ENCODE data around the gene ZNRF1.
"Not testable (repeated sequence)": the region's sequence is repeated elsewhere in the genome, so short reads cannot be mapped to it uniquely, and the experiment has no call there.

The ZNRF1 gene

GRCh38 chr16:74998481-74999218 is at the start of gene ZNRF1:
TSS of gene ZNRF1 (plus strand) at chr16:74999024. CDS start at chr16:74999672, 648 bp downstream.
- peak; percentile 92 for DNase-seq

- DNase-seq = no peak
Observed at GRCh38 chr16:74949309-74949708, 49.5 kb upstream of the ZNRF1 start.

GRCh38 chr16:74950511-74950910 is 48.3 kb upstream of the ZNRF1 start:
- DNase-seq = no peak

GRCh38 chr16:74951206-74951605 is 47.6 kb upstream of the ZNRF1 start:
- no peak for DNase-seq

- DNase-seq = no peak
Observed at GRCh38 chr16:74951681-74952080, 47.1 kb upstream of the ZNRF1 start.

DNA sequence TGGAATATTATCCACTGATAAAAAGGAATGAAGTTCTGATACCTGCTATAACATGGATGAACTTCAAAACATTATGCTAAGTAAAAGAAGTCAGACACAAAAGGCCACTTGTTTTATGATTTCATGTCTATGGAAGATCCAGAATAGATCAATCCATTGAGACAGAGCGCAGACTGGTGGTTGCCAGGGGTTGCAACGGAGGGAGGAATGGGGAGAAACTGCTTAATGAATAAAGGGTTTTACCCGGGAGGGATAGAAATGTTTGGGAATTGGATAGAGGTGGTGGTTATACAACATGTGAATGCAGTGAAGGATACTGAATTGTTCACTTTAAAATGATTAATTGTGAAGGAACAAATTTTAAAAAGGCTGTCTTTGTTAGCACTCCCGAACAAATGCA is 44.1 kb upstream of the ZNRF1 start:
- no peak for DNase-seq

DNA sequence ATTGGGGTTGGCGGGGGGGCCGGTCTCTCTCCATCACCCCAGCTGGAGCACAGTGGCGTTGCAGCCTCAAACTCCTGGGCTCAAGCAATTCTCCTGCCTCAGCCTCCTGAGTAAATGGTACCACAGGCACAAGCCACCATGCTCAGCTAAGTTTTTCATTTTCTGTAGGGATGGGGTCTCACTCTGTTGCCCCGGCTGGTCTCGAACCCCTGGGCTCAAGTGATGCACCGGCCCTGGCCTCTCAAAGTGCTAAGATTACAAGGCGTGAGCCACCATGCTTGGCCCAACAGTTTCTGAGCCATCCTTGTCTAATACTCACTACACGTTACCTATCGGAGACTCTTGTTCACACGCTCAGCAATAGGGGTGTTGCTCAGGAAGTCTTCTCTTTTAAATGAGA is 25.5 kb upstream of the ZNRF1 start:
- no peak for DNase-seq

- DNase-seq = no peak
Observed at GRCh38 chr16:74975591-74975990, 23.2 kb upstream of the ZNRF1 start.

DNA sequence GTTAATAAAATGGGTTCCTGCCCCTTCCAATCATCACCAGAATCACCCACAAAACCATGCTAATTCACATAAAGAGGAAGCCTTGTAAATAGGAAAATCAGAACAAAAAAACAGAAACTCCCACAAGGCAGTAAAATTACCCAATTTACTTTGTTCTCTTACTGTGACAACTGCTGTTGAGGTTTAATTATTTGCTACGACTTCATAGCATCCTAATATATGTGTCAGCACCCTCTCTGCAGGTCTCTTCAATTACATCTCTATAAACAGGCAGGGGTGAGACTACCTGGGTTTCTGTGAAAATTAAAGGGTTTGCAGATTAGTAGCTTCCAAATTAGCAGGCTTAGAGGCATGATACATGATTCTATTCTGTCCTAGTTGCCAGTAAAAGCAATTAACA is 16.6 kb upstream of the ZNRF1 start:
- DNase-seq = no peak

- DNase-seq = no peak
Observed at GRCh38 chr16:74984194-74984528, 14.7 kb upstream of the ZNRF1 start.

- peak; percentile 100 for DNase-seq
Observed at GRCh38 chr16:74984529-74985296, 14.1 kb upstream of the ZNRF1 start, which contains the start of gene WDR59. TSS of gene WDR59 (minus strand) at chr16:74985123. CDS start at chr16:74985017, 106 bp downstream.

GRCh38 chr16:74987027-74987681 is 11.7 kb upstream of the ZNRF1 start:
- DNase-seq = no peak

DNA sequence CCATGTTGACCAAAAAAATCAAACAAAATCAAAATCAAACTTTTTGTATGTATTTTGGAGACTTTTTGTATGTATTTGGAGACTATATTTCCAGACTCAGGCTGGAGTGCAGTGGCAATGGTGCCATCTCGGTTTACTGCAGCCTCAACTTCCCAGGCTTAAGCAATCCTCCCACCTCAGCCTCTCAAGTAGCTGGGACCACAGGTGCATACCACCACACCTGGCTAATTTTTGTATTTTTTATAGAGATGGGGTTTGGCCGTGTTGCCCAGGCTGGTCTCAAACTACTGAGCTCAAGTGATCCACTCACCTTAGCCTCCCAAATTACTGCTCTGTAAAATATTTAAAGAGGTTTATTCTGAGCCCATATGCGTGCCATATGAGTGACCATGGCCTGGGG is 9.0 kb upstream of the ZNRF1 start:
- not testable (repeated sequence) for DNase-seq

DNA sequence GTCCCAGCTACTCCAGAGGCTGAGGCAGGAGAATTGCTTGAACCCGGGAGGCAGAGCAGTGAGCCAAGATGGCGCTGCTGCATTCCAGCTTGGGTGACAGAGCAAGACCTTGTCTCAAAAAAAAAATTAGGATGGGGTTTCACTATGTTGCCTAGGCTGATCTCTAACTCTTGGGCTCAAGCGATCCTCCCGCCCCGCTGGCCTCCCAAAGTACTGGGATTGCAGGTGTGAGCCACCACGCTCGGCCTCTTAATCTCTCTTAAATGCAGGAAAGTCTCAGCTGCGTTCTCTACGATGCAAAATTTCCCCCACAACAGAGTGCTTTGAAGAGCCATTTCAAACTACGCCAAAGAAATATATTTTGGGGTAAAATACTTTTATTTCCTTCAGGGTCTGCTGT is 8.0 kb upstream of the ZNRF1 start:
- DNase-seq = no peak

DNA sequence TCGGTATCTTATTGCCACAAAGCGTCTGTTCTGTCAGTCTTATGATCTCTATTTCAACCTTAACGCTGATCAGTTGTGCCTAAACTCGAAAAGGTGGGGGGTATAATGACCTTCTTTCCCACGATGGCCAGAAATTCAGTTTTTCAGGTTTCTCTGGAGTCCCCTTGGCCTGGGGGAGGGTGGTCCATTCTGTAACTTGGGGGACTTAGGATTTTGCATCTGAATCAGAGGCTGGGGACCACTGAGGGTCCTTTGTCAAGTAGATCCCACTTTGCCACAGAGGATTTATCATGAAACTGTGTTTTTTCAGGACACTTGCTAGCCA is 7.6 kb upstream of the ZNRF1 start:
- no peak for DNase-seq

- no peak for DNase-seq
Observed at GRCh38 chr16:74991593-74992403, 7.0 kb upstream of the ZNRF1 start.

GRCh38 chr16:74995986-74996385 is 2.8 kb upstream of the ZNRF1 start:
- DNase-seq = no peak

DNA sequence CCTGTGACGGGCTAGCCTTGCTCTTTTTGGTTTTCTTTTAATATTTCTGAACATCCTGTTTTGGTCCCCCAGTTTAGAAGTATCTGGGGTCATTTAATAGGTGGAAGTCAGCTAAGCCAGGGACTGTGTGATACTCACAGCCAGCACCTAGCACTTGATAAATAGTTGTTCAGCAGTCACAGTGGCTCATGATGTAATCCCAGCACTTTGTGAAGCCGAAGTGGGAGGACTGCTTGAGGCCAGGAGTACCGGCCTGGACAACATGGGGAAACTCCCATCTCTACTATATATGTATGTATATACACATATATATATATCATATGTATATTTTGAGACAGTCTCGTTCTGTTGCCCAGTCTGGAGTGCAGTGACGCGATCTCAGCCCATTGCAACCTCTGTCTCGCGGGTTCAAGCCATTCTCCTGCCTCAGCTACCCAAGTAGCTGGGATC is 1.8 kb upstream of the ZNRF1 start:
- no peak for DNase-seq

- DNase-seq = peak; percentile 62
Observed at GRCh38 chr16:74999219-74999608, 390 bp downstream of the ZNRF1 start.

- peak; percentile 62 for DNase-seq
Observed at GRCh38 chr16:74999609-75000480, 1.0 kb downstream of the ZNRF1 start.

DNA sequence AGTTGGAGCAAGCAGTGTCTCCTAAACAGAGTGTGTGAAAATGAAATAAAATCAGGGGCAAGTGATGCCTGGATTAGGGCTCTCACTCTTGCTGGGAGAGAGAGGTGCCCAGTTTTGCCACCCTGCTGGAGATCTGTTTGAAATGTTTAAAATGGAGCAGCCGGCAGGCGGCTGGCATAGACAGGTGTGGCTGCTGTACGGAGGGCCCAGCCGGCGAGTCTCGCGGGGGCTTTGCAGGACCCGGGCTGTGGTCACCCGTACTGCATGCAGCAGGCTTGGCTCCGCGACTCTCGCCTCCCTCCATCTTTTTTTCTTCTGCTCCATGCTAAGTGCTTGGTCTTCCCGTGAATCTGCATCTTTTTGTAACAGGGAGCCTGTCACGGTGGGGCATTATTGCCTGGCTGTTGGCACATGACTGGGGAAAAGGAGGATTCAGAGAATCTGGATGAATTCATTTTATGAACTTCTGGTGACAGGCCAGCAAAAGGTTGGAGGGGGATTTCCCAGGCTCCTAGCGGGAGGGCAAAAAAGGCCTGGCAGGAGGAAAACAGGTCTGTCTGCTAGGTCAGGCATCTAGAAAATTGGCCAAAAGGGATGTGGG is 1.8 kb downstream of the ZNRF1 start:
- DNase-seq = peak; percentile 52

DNA sequence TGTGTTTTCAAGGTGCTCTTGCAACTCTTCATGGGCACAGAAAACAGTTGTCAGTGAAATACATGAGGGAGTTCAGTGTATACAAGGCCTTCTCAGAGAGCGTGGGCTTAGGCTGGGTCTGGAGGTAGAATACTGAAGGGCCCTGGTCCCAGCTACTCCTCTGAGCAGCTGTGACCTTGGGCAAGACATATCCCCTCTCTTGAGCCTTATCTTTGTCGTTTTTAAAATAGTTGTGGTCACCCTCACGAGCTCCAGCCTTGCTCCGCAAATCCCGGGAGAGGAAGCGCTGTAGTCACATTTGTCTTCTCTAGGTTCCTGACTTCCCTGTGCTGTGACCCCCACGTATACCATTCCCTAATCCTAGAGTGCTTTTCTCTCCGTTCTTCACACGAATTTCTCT is 3.6 kb downstream of the ZNRF1 start:
- no peak for DNase-seq

Measured in femur (tissue), 1 donor.